Measurements from ENCODE around the gene ORC3. TPM values are rescaled to one million over a fixed set of nuclear protein-coding genes. Genes with fewer than 3 reads are reported as not detected.
"Not testable (repeated sequence)": the region's sequence is repeated elsewhere in the genome, so short reads cannot be mapped to it uniquely, and the experiment has no call there.

ORC3 gene
- total RNA-seq, 1 donor from 2014 or later: 12.1 TPM

DNA sequence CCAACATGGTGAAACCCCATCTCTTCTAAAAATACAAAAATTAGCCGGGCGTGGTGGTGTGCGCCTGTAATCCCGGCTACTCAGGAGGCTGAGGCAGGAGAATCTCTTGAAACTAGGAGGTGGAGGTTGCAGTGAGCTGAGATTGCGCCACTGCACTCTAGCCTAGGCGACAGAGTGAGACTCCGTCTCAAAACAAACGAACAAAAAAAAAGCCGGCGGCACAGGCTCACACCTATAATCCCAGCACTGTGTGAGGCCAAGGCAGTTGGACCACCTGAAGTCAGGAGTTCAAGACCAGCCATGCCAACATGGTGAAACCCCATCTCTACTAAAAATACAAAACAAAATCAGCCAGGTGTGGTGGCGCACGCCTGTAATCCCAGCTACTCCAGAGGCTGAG lies 106.9 kb downstream of the ORC3 start:
- DNase-seq (ENCODE audit: low read depth in 2 of 2): not testable (repeated sequence)

DNA sequence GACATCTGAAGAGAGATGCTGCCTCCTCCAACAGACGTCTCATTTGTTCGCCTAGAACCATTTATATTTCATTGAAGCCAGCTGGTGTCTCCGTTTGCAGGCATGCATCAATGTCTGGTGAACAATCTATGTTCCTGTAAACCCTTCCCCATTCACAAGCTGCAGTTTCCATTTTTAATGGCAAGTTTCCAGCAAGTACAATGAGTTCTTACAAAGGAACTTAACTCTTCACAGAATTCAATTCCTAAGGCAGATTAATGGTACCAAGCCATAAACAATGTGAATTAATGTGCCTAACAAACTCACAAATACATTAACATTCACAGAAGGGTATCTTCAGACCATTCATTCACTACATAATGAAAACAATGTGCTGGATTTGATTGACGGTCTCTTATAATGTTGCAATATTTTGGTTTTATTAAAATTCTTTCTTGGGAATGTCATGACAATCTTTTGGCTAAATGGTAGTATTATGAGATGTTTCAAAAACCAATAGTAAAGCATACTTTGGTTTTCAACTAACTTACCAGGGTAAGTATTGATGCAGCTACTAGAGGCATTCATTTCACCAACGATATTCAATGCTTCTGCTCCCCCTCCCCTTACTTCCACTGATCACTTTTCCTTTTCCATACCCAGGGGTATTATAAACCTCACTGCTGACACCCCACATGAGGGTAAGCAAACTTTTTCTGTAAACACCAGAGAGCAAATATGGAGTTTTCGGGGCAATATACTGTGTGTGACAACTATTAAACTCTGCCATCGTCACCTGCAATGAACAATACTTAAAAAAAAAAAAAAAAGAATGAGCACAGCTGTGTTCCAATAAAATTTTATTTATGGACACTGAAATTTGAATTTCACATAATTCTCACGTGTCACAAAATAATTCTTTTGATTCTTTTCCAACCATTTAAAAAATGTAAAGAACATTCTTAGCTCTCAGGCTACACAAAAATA lies 107.9 kb downstream of the ORC3 start:
- peak in 1 of 2 donors; percentile 83 for DNase-seq (ENCODE audit: low read depth in 2 of 2)

- DNase-seq (ENCODE audit: low read depth in 2 of 2): peak in 1 of 2 donors; percentile 21
These were observed 108.6 kb downstream of the ORC3 start for GRCh38 chr6:87698547-87699006.

DNA sequence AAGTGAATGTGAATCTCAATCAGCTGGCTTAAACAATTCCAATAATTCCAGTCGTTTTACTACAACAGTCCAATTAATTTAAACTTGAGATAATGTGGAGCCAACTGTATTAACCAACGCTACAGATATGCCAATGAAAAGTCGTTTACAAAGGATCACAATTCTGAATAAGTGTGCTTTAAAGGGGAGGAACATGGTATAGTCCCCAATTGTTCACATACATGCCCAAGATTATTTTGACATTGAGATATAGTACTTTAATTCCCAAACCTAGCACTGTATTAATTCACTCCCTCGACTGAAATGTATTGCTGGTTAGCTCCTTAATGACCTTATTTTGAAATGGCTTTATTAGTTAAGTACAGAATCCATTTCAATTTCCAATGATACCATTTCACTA lies 109.6 kb downstream of the ORC3 start:
- DNase-seq (ENCODE audit: low read depth in 2 of 2): no peak

DNA sequence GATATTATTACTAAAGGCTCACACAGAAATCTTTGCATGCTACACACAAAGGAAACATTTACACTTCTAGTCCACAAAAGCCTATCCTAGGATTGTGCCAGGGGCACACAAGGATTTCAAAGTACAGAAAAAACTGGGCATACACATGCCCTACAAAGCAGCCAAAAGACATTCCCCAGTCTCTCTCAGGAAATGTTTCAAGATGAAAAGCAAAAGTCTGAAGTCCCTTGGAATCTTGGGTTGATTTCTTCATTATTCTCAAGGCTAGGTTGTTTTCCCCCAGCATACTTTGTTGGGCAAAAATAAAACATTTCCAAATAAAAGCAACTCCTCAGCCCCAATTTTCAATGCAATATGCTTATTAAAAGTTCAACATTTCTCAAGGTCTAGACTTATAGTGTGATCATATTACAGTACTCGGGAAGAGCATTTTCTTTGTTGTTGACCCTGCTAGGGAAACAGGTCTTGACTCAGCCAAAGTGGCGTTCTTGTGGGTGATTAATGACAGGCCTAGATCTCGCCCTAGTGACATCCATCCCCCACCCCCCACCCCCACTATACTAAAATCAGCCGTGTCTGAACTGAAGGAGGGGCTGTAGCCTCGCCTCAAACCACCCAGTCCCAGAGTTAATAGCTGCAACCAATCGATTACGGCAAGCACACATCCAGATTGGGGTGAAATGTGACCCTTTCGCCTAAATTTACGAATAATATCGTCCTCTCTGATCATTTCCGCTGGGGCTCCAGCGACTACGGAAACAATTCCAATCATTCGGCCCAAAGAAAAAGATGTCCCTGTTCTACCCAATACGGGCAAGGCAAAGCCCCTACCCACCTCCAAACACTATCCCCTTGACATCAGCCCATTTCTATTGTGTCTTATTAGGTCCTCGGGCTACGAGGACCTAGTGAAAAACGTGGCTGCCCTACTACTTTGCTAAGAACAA lies 110.7 kb downstream of the ORC3 start:
- peak; percentile 40 to 84 for DNase-seq (ENCODE audit: low read depth in 2 of 2)

- no peak for DNase-seq (ENCODE audit: low read depth in 2 of 2)
These were observed 111.4 kb downstream of the ORC3 start for GRCh38 chr6:87701344-87701675.

DNA sequence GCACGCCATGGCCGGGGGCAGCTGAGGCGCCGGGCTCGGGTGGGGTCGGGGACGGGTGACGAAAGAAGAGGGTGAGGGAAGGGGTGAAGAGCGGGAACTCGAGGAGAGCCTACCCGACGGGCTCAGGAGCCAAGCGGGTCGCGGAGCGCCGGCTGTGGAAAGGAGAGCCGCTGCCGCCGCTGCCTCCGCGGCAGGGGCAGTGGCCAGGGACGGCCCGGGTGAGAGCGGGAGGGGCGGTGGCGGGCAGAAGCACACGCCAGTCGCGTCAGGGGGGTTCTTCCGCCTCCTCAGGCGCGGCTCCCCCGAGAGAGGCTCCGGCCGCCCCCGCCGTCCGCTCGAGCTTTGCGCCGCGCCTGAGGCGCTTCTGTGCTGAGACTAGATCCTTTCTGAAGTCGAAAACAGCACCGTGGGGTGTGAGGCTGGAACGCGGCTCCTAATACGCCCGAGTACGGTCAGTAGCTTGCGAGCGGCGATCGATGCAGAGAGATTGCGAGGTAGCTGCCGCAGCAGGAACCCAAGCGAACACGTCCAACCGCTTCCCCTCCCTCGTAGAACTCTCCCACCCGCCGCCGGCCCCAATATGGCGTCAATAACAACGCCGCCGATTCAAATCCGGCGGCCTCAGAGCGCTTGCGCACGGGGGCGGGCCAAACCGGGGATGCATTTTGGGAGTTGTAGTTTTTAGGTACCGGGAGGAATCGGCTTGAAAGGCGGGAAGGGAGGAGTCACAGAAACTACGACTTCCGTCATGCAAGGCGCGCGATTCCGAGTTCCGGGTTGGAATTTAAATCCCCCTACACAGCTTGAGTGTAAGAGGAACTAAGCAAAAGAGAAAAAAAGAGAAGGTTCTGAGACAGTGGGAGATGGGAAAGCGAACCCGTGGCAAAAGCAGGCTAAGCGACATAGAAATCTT lies 112.0 kb downstream of the ORC3 start, which contains the start of gene AKIRIN2:
Gene AKIRIN2 (minus strand): TSS at position 558 of the 913 bp plus-strand sequence. CDS start 549 bp downstream, at position 9.
- DNase-seq (ENCODE audit: low read depth in 2 of 2): peak; percentile 99

- peak in 1 of 2 donors; percentile 63 for DNase-seq (ENCODE audit: low read depth in 2 of 2)
These were observed 112.6 kb downstream of the ORC3 start for GRCh38 chr6:87702589-87702945.

GRCh38 chr6:87703039-87703438 lies 113.1 kb downstream of the ORC3 start:
- DNase-seq (ENCODE audit: low read depth in 2 of 2): not testable (repeated sequence)

DNA sequence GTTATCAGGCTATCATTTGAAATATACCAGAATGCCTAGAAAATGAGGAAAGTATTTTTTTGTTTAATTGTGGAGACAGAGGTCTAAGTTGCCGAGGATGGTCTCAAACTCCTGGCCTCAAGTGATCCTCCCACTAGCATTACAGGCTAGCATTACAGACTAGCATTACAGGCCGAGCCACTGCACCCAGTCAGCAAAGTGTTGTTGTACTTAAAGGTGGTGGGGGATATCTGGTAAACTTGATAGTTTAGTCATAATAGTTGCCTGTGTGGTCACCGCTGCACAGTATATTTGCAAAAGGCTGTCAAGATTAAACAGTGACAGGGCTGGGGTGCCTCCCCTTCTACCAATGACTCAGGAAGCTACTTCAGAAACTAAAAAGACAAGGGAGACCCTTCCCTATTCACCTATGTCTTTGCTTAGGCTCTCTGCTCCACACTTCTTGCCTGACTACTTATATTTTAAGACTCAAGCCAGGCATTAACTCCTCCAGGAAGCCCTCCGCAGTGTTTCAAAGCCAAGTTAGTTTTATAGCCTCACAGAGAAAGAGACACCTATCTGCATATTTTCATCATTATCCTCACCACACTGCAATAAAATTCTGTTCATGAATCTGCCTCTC lies 115.2 kb downstream of the ORC3 start:
- DNase-seq (ENCODE audit: low read depth in 2 of 2): no peak

DNA sequence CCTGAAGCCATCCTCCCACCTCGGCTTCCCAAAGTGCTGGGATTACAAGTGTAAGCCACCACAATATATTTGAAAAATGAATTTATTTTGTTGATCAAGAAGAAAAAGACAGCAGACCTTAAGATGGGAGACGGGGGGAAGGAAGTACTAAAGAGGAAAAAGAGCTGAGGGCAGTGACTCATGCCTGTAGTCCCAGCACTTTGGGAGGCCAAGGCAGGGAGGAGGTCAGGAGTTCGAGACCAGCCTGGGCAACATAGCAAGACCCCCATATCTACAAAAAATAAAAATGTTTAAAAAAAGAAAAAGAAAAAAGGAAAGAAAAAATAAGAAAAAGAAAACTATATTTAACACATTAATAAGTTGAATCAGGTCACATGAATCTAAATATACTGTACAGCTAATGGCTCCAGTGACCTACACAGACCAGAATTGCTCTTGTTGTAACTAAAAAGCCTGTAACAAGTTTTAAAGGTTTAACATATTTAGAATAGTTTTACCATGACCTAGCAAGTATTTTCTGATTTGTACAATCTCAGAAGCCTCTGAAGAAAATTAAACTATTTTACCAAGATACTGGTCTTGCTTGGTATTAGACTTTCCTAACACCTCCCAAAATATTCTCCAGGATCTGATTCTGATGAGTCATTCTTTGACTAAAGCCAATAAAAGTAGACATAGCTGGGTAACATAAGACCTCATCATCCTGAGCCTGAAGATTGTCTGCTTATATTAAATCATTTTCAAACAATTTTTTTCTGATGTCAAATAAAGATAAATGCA lies 116.4 kb downstream of the ORC3 start:
- no peak for DNase-seq (ENCODE audit: low read depth in 2 of 2)

GRCh38 chr6:87708581-87709427 lies 118.9 kb downstream of the ORC3 start:
- not testable (repeated sequence) for DNase-seq (ENCODE audit: low read depth in 2 of 2)

- DNase-seq (ENCODE audit: low read depth in 2 of 2): no peak
These were observed 120.2 kb downstream of the ORC3 start for GRCh38 chr6:87710090-87710489.

DNA sequence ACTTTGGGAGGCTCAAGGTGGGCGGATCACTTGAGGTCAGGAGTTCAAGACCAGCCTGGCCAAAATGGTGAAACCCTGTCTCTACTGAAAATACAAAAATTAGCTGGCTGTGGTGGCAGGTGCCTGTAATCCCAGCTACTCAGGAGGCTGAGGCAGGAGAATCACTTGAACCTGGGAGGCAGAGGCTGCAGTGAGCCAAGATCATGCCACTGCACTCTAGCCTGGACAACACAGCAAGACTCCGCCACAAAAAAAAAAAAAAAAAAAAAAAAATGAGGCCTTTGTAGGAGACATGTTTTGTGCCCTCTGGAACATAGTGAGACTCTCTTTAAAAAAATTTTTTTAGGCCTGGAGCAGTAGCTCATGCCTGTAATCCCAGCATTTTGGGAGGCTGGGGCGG lies 122.8 kb downstream of the ORC3 start:
- not testable (repeated sequence) for DNase-seq (ENCODE audit: low read depth in 2 of 2)

GRCh38 chr6:87714093-87714842 lies 124.3 kb downstream of the ORC3 start:
- peak in 1 of 2 donors; percentile 41 for DNase-seq (ENCODE audit: low read depth in 2 of 2)
